Gastrocnemius medialis (tissue), 4 donors: Measurements from ENCODE around the gene KLK4. TPM values are rescaled to one million over a fixed set of nuclear protein-coding genes. Genes with fewer than 3 reads are reported as not detected.
"Not testable (repeated sequence)": the region's sequence is repeated elsewhere in the genome, so short reads cannot be mapped to it uniquely, and the experiment has no call there.

Source experiments
- ATAC-seq, 2 donors: fragments of 150-250 bp; one replicate each; pipeline ENCODE4 v1.9.1; 2016
- DNase-seq, 2 donors: peaks; one replicate each; pipeline ENCODE4 v3.0.0-alpha.2; 2019
- H3K27ac ChIP-seq, 4 donors: fragments of 200-600 bp; sonication (generic); 1 replicate in 1 of 4; 2 replicates in 3 of 4; pipeline ENCODE4 v1.5.1; 2016 to 2018; ENCODE audit warnings: mild to moderate bottlenecking in 2 of 4, moderate library complexity in 1 of 4
- H3K27me3 ChIP-seq, 3 donors: fragments of 200-600 bp; sonication (generic) in 2 of 3; 1 replicate in 1 of 3; 2 replicates in 2 of 3; pipeline versions ENCODE4 v1.5.1 to v1.6.0; 2016 to 2019; ENCODE audit warnings: mild to moderate bottlenecking in 1 of 3, moderate library complexity in 1 of 3
- H3K36me3 ChIP-seq, 2 donors: fragments of 200-600 bp; sonication (generic) in 1 of 2; one replicate each; pipeline ENCODE4 v1.5.1; 2017 to 2018
- H3K4me1 ChIP-seq, 2 donors: fragments of 200-600 bp; sonication (generic) in 1 of 2; one replicate each; pipeline ENCODE4 v1.5.1; 2016 to 2017; ENCODE audit warnings: mild to moderate bottlenecking in 2 of 2
- H3K4me3 ChIP-seq, 4 donors: fragments of 200-600 bp; sonication (generic) in 3 of 4; 1 replicate in 1 of 4; 2 replicates in 3 of 4; pipeline ENCODE4 v1.5.1; 2016 to 2019; ENCODE audit warnings: mild to moderate bottlenecking in 2 of 4
- H3K9me3 ChIP-seq, 3 donors: fragments of 200-600 bp; sonication (generic) in 2 of 3; 1 replicate in 1 of 3; 2 replicates in 2 of 3; pipeline ENCODE4 v1.5.1; 2016 to 2019
- CTCF ChIP-seq, 5 experiments: fragments of 450-650 bp in 3 of 5; fragments of 200-600 bp in 2 of 5; sonication (generic) in 2 of 5; IDR thresholded peaks in 4 of 5; conservative IDR thresholded peaks in 1 of 5; 1 replicate in 4 of 5; 2 replicates in 1 of 5; pipeline ENCODE4 v1.5.1; 2016 to 2019; ENCODE audit warnings: antibody characterized with exemption in 5 of 5, mild to moderate bottlenecking in 3 of 5, moderate library complexity in 3 of 5
- POLR2A ChIP-seq, 2 donors: fragments of 450-650 bp; IDR thresholded peaks; one replicate each; pipeline ENCODE4 v1.6.1; 2017; ENCODE audit warnings: antibody characterized with exemption in 2 of 2, mild to moderate bottlenecking in 2 of 2, moderate library complexity in 2 of 2
- in situ Hi-C, 4 donors: fragments of 200-750 bp; cut with MboI; loops; one replicate each; pipeline versions ENCODE4 v1.15.0 to v1.8.0; 2017; ENCODE audit warnings: low sequenced_read_pairs in 4 of 4
- intact Hi-C: fragments of 100-400 bp; cut with DNase I; formaldehyde crosslinking; loops from one replicate; pipeline ENCODE4 v1.15.1; 2023; ENCODE audit warnings: low total_unique reads
- total RNA-seq, 4 donors: library from RNA; depleted of rRNA; stranded (reverse); fragments of >200 nt; gene quantifications; one replicate each; pipeline versions ENCODE4 v1.1.0 to v1.2.3, GENCODE V29; 2016

The KLK4 gene
- total RNA-seq, 4 donors from 2014 or later, result not detected

GRCh38 chr19:50896591-50897190 lies 14.5 kb downstream of the KLK4 start:
- in situ Hi-C loops, result no loop called here

GRCh38 chr19:50896089-50896590 lies 15.1 kb downstream of the KLK4 start:
- ATAC-seq, H3K36me3 ChIP-seq, H3K4me3 ChIP-seq, H3K9me3 ChIP-seq, H3K27me3 ChIP-seq, DNase-seq, H3K27ac ChIP-seq, in situ Hi-C loops, intact Hi-C loops, H3K4me1 ChIP-seq: not testable (repeated sequence)

More at GRCh38 chr19:50896591-50897190, 14.5 kb downstream of the KLK4 start:
- no peak for DNase-seq
- intact Hi-C loops, result no loop called here
- Histone ChIP-seq H3K4me3 (no peak overlapping the region), H3K27me3 (peaks cover 0 to 3% (median 0%) of the 10 kb centered on the region in 3 donors), H3K4me1 (no peaks in the 10 kb centered on the region), H3K36me3 (no peaks in the 10 kb centered on the region), H3K9me3 (no peaks in the 10 kb centered on the region), H3K27ac (no peak overlapping the region)
- peak in 1 of 2 donors; percentile 60 for ATAC-seq
- no peak for TF ChIP-seq CTCF (IDR thresholded peaks at IDR 0.05 in 4 of 5, conservative IDR thresholded peaks at IDR 0.05 in 1 of 5)
- TF ChIP-seq POLR2A (IDR thresholded peaks at IDR 0.05), result no peak

GRCh38 chr19:50894478-50895356 lies 16.5 kb downstream of the KLK4 start:
- H3K9me3 ChIP-seq, result no peaks in the 10 kb centered on the region
- intact Hi-C loops (no loop called here), in situ Hi-C loops (no loop called here)
- no peak overlapping the region for H3K4me3 ChIP-seq
- TF ChIP-seq POLR2A (IDR thresholded peaks at IDR 0.05) (no peak), CTCF (IDR thresholded peaks at IDR 0.05 in 4 of 5, conservative IDR thresholded peaks at IDR 0.05 in 1 of 5) (no peak)
- H3K27me3 ChIP-seq, result peaks cover 0 to 3% (median 0%) of the 10 kb centered on the region in 3 donors
- no peak for ATAC-seq
- no peak overlapping the region for H3K27ac ChIP-seq
- H3K36me3 ChIP-seq, result no peaks in the 10 kb centered on the region
- DNase-seq, result no peak
- no peaks in the 10 kb centered on the region for H3K4me1 ChIP-seq

- DNase-seq, result no peak
- Histone ChIP-seq H3K36me3 (no peaks in the 10 kb centered on the region), H3K9me3 (no peaks in the 10 kb centered on the region), H3K4me1 (no peaks in the 10 kb centered on the region), H3K4me3 (no peak overlapping the region), H3K27me3 (peaks cover 0 to 3% (median 0%) of the 10 kb centered on the region in 3 donors), H3K27ac (no peak overlapping the region)
- intact Hi-C loops, result no loop called here
- in situ Hi-C loops, result no loop called here
- no peak for ATAC-seq
- TF ChIP-seq POLR2A (IDR thresholded peaks at IDR 0.05) (no peak), CTCF (IDR thresholded peaks at IDR 0.05 in 4 of 5, conservative IDR thresholded peaks at IDR 0.05 in 1 of 5) (no peak)
Observed at GRCh38 chr19:50893047-50893736, 18.0 kb downstream of the KLK4 start.

GRCh38 chr19:50891253-50891625 lies 20.0 kb downstream of the KLK4 start:
- Histone ChIP-seq H3K4me1 (no peaks in the 10 kb centered on the region), H3K27ac (no peak overlapping the region), H3K4me3 (no peak overlapping the region), H3K36me3 (no peaks in the 10 kb centered on the region), H3K9me3 (no peaks in the 10 kb centered on the region), H3K27me3 (peaks cover 0 to 3% (median 0%) of the 10 kb centered on the region in 3 donors)
- intact Hi-C loops, result no loop called here
- in situ Hi-C loops, result no loop called here
- DNase-seq (no peak), ATAC-seq (no peak)
- TF ChIP-seq POLR2A (IDR thresholded peaks at IDR 0.05) (no peak), CTCF (IDR thresholded peaks at IDR 0.05 in 4 of 5, conservative IDR thresholded peaks at IDR 0.05 in 1 of 5) (no peak)
